ENCODE results near the gene TMEM59L. TPM values are rescaled to one million over a fixed set of nuclear protein-coding genes. Genes with fewer than 3 reads are reported as not detected.

Gene TMEM59L
- total and polyA plus RNA-seq, 2 donors (not counting 1 experiment from before 2014, with no cell fraction given) = not detected

DNA sequence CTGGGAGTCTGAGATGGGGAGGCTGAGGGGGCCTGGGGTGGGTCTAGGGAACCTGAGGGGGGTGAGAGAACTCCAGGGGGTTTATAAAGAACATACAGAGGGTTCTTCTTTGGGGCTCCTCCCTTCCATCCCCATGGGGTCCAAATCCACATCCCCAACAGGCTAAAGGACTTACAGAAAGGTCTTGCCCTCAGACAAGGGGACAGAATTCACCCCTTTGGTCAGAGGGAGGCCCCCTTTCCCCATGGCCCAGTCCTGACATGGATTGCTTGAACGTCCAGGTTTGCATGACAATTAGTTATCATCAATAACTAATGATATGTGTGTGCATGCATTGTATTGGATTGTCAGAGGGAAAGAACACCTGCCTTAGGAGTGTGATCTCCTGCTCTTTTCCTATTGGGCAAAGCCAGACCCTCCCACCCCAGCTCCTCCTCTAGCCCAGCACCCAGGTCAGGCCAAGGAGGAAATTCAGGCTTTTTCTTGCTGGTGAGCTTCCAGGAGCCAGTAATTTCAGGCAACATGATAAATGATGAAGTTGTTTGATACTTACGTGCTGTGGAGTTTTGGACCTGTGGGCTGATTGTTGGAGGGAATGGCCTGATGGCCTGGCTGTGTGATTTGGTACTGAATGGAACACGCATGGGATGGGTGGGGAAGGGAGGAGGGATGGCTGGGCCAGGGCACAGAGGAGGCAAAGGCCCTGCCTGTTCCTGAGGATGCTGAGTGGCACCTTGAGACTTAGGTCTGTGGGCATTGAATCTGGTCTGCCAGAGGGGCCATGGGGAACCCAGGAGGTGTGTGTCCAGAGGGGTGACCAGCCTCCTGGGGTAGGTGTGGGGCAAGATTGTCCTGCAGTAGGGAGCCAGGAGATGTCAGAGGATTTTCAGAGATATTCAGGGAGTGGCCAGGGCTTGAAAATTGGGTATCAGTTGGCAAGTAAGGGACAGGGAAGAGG lies 25.3 kb downstream of the TMEM59L start:
- peaks cover 25% of the 10 kb centered on the region for H3K4me1 Mint-ChIP-seq
- H3K9ac ChIP-seq (ENCODE audit: low read length) = peak overlapping the region; percentile 93
- peaks cover 3% of the 10 kb centered on the region for H3K27me3 Mint-ChIP-seq
- H3K27ac Mint-ChIP-seq = peak overlapping the region; percentile 95
- H3K9me3 Mint-ChIP-seq (ENCODE audit: insufficient read depth) = no peaks in the 10 kb centered on the region
- H3K4me2 ChIP-seq (replicated peaks; ENCODE audit: low read depth, low read length, poor library complexity, severe bottlenecking) = peak overlapping the region; percentile 91
- intact Hi-C loops (cut with micrococcal nuclease) = loop anchor here (2.0 to 5.0 kb wide), 3 partner anchors 64 to 395 kb away; partner anchors contain the start of genes ARMC6 and SUGP2
- 100% methylated on average over 2 of the region's 3 CpGs for WGBS (ENCODE audit: insufficient coverage)
- H3K27ac ChIP-seq (ENCODE audit: low read length in 2 of 2) = peak overlapping the region; percentile 82 to 84
- peak overlapping the region in 4 of 5 experiments; percentile 71 to 95 (median 82) for H3K4me3 ChIP-seq (ENCODE audit: control extremely low read depth in 1 of 5, extremely low read depth in 1 of 5, insufficient read depth in 1 of 5, low read depth in 2 of 5, low read length in 4 of 5)
- ChIA-PET POLR2A (interaction anchor here (0.7 kb wide), 1 partner anchor 152 kb away, joined by 3 read pairs; no protein-coding TSS in a partner anchor), CTCF (interaction anchor here (1.7 to 2.0 kb wide), 2 partner anchors 49 to 194 kb away, joined by 3 to 4 read pairs; partner anchors contain the start of genes REX1BD and UPF1)
- H2AFZ ChIP-seq (ENCODE audit: insufficient read depth, low read depth, low read length, poor library complexity, severe bottlenecking) = peak overlapping the region; percentile 97
- no peak for ATAC-seq (ENCODE audit: low read depth)
- H4K20me1 ChIP-seq (ENCODE audit: control insufficient read depth, insufficient read depth, low read length, poor library complexity, severe bottlenecking) = no peaks in the 10 kb centered on the region
- no peaks in the 10 kb centered on the region for H3K27me3 ChIP-seq (replicated peaks in 1 of 4; ENCODE audit: control extremely low read depth in 1 of 4, control insufficient read depth in 3 of 4, insufficient read depth in 4 of 4, low read length in 3 of 4)
- H3K79me2 ChIP-seq (ENCODE audit: control insufficient read depth, insufficient read depth, low read length) = peaks cover 21% of the 10 kb centered on the region
- DNase-seq = peak; percentile 39
- peaks cover 12 to 27% of the 10 kb centered on the region in 2 donors for H3K4me1 ChIP-seq (ENCODE audit: control insufficient read depth in 2 of 2, insufficient read depth in 2 of 2, low read length in 2 of 2)
- H3K4me3 Mint-ChIP-seq = peak overlapping the region; percentile 95
- H3K36me3 ChIP-seq (replicated peaks in 1 of 2; ENCODE audit: control extremely low read depth in 1 of 2, control insufficient read depth in 1 of 2, extremely low read depth in 1 of 2, insufficient read depth in 2 of 2, low read length in 1 of 2) = no peaks in the 10 kb centered on the region
- peaks cover 0 to 6% (median 0%) of the 10 kb centered on the region in 3 donors for H3K9me3 ChIP-seq (ENCODE audit: control extremely low read depth in 1 of 3, control insufficient read depth in 2 of 3, insufficient read depth in 1 of 3, low read length in 2 of 3)
- TF ChIP-seq EZH2 (IDR thresholded peaks at IDR 0.05; ENCODE audit: borderline replicate concordance, insufficient read depth, low read depth, low read length, poor library complexity, severe bottlenecking) = no peak
- TF ChIP-seq, protein P1, sequence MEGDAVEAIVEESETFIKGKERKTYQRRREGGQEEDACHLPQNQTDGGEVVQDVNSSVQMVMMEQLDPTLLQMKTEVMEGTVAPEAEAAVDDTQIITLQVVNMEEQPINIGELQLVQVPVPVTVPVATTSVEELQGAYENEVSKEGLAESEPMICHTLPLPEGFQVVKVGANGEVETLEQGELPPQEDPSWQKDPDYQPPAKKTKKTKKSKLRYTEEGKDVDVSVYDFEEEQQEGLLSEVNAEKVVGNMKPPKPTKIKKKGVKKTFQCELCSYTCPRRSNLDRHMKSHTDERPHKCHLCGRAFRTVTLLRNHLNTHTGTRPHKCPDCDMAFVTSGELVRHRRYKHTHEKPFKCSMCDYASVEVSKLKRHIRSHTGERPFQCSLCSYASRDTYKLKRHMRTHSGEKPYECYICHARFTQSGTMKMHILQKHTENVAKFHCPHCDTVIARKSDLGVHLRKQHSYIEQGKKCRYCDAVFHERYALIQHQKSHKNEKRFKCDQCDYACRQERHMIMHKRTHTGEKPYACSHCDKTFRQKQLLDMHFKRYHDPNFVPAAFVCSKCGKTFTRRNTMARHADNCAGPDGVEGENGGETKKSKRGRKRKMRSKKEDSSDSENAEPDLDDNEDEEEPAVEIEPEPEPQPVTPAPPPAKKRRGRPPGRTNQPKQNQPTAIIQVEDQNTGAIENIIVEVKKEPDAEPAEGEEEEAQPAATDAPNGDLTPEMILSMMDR (IDR thresholded peaks at IDR 0.05) = no peak
